OCI-LY7 (cell line): Measurements from ENCODE around the gene SEMA3F. TPM values are rescaled to one million over a fixed set of nuclear protein-coding genes. Genes with fewer than 3 reads are reported as not detected.

ENCODE experiments used
- BruUV-seq: library from RNA; stranded (reverse); fragments of 400-500 nt; replicated peaks from 2 replicates; lab custom pipeline; 2021; lab: Mats Ljungman, UMichigan
- CTCF ChIA-PET: fragments of 300-600 bp; sonication (Branson Sonifier 250); formaldehyde crosslinking; loops from one replicate; lab custom pipeline; 2022; ENCODE audit warnings: antibody characterized with exemption; ENCODE audit not compliant: unreplicated experiment; lab: Charles Lee
- POLR2A ChIA-PET: fragments of 300-600 bp; sonication (Branson Sonifier 250); formaldehyde crosslinking; loops from one replicate; lab custom pipeline; 2022; ENCODE audit warnings: antibody characterized with exemption; lab: Charles Lee
- DNase-seq: peaks from one replicate; pipeline ENCODE4 v3.0.0-alpha.2; 2015; ENCODE audit warnings: low spot score
- H2AFZ ChIP-seq: fragments of 200-600 bp; sonication (generic), shearing (Covaris generic); 2 replicates; pipeline ENCODE4 v1.6.1; 2014; ENCODE audit warnings: mild to moderate bottlenecking, antibody characterized with exemption, low read length, moderate library complexity
- H3K27ac ChIP-seq: fragments of 200-600 bp; sonication (generic); 2 replicates; pipeline ENCODE4 v1.5.1; 2014; ENCODE audit warnings: mixed run types, low read depth, mild to moderate bottlenecking, moderate library complexity, low read length, inconsistent platforms; ENCODE audit not compliant: poor library complexity, severe bottlenecking
- H3K36me3 ChIP-seq: fragments of 200-600 bp; sonication (generic); 2 replicates; pipeline ENCODE4 v1.6.1; 2014; ENCODE audit warnings: mild to moderate bottlenecking, antibody characterized with exemption, low read length, moderate library complexity, mixed read lengths; ENCODE audit not compliant: insufficient read depth
- H3K4me1 ChIP-seq: fragments of 200-600 bp; sonication (generic); 2 replicates; pipeline ENCODE4 v1.5.1; 2014; ENCODE audit warnings: mild to moderate bottlenecking, low read length; ENCODE audit not compliant: insufficient read depth, poor library complexity, severe bottlenecking
- H3K4me2 ChIP-seq: fragments of 200-600 bp; sonication (generic); 2 replicates; pipeline ENCODE4 v1.6.1; 2014; ENCODE audit warnings: mild to moderate bottlenecking, low read length
- H3K4me3 ChIP-seq: fragments of 200-600 bp; sonication (generic); 2 replicates; pipeline ENCODE4 v1.5.1; 2014; ENCODE audit warnings: mild to moderate bottlenecking, low read depth, low read length; ENCODE audit not compliant: poor library complexity, severe bottlenecking
- H3K79me2 ChIP-seq: fragments of 200-600 bp; sonication (generic); 2 replicates; pipeline ENCODE4 v1.6.1; 2016; ENCODE audit warnings: low read depth, mild to moderate bottlenecking, low read length, moderate library complexity, mixed read lengths; ENCODE audit not compliant: insufficient read depth
- H3K9me2 ChIP-seq: fragments of 200-600 bp; sonication (generic); 2 replicates; pipeline ENCODE4 v1.6.1; 2016; ENCODE audit warnings: mild to moderate bottlenecking, low read length, mixed read lengths; ENCODE audit not compliant: insufficient read depth
- H3K9me3 ChIP-seq: fragments of 200-600 bp; sonication (generic); 2 replicates; pipeline ENCODE4 v1.6.1; 2014; ENCODE audit warnings: mild to moderate bottlenecking, mixed run types, low read length, mixed read lengths
- H4K20me1 ChIP-seq: fragments of 200-600 bp; sonication (generic); 2 replicates; pipeline ENCODE4 v1.6.1; 2014; ENCODE audit warnings: mild to moderate bottlenecking, antibody characterized with exemption, low read length, moderate library complexity, mixed read lengths; ENCODE audit not compliant: insufficient read depth
- CTCF ChIP-seq: fragments of 200-600 bp; sonication (generic); conservative IDR thresholded peaks from 2 replicates; pipeline ENCODE4 v1.5.1; 2014; ENCODE audit warnings: mild to moderate bottlenecking, antibody characterized with exemption, low read length, moderate library complexity, mixed read lengths
- EZH2phosphoT487 ChIP-seq: fragments of 200-600 bp; sonication (generic); IDR thresholded peaks from 2 replicates; pipeline ENCODE4 v1.6.1; 2018; ENCODE audit warnings: low read depth, borderline replicate concordance, mild to moderate bottlenecking, mixed run types, antibody characterized with exemption, low read length, moderate library complexity, mixed read lengths
- intact Hi-C: fragments of 100-400 bp; cut with micrococcal nuclease; formaldehyde crosslinking; loops from one replicate; pipeline ENCODE4 v1.10.0; 2022; ENCODE audit not compliant: unreplicated experiment
- total RNA-seq, 2 experiments: library from RNA; depleted of rRNA in 1 of 2; stranded (reverse); fragments of >200 nt in 1 of 2; shearing (Covaris generic) in 1 of 2; gene quantifications; 2 replicates each; pipeline ENCODE4 v1.2.3, GENCODE V29; 2014 to 2022

SEMA3F gene
- total RNA-seq, 2 experiments from 2014 or later: 0.84 TPM; not detected in 1

GRCh38 chr3:50184242-50184978 lies 29.3 kb downstream of the SEMA3F start:
- Histone ChIP-seq H2AFZ (no peak overlapping the region), H3K9me2 (no peaks in the 10 kb centered on the region), H3K4me2 (no peak overlapping the region), H3K9me3 (no peaks in the 10 kb centered on the region), H3K36me3 (no peaks in the 10 kb centered on the region), H3K79me2 (no peaks in the 10 kb centered on the region), H4K20me1 (no peaks in the 10 kb centered on the region; the same call in 1 of the 2 replicates), H3K4me3 (no peak overlapping the region), H3K4me1 (no peaks in the 10 kb centered on the region), H3K27ac (no peak overlapping the region)
- intact Hi-C loops: no loop called here
- ChIA-PET CTCF (no interaction called here), POLR2A (no interaction called here)
- BruUV-seq: no TSS peak
- TF ChIP-seq CTCF: no peak
- TF ChIP-seq EZH2phosphoT487: no peak
- DNase-seq: no peak

GRCh38 chr3:50185230-50185629 lies 30.1 kb downstream of the SEMA3F start:
- ChIA-PET POLR2A (no interaction called here), CTCF (interaction anchor here (0.7 kb wide), 1 partner anchor 35 kb away, joined by 11 read pairs; no protein-coding TSS in a partner anchor)
- BruUV-seq: no TSS peak
- no peaks in the 10 kb centered on the region for H3K4me1 ChIP-seq
- TF ChIP-seq EZH2phosphoT487 (no peak), CTCF (no peak)
- H3K27ac ChIP-seq: no peak overlapping the region
- intact Hi-C loops: loop anchor here (5.0 kb wide), 1 partner anchor 48 kb away; no protein-coding TSS in a partner anchor
- H3K9me3 ChIP-seq: no peaks in the 10 kb centered on the region
- H4K20me1 ChIP-seq: no peaks in the 10 kb centered on the region; the same call in 1 of the 2 replicates
- H3K9me2 ChIP-seq: no peaks in the 10 kb centered on the region
- H3K79me2 ChIP-seq: no peaks in the 10 kb centered on the region
- H3K4me3 ChIP-seq: no peak overlapping the region
- H3K4me2 ChIP-seq: no peak overlapping the region
- no peak overlapping the region for H2AFZ ChIP-seq
- no peak for DNase-seq
- no peaks in the 10 kb centered on the region for H3K36me3 ChIP-seq

GRCh38 chr3:50186096-50186495 lies 31.0 kb downstream of the SEMA3F start:
- intact Hi-C loops: loop anchor here (5.0 kb wide), 1 partner anchor 49 kb away; no protein-coding TSS in a partner anchor
- ChIA-PET POLR2A (no interaction called here), CTCF (no interaction called here)
- H3K36me3 ChIP-seq: no peaks in the 10 kb centered on the region
- TF ChIP-seq EZH2phosphoT487 (no peak), CTCF (no peak)
- H2AFZ ChIP-seq: no peak overlapping the region
- H3K27ac ChIP-seq: no peak overlapping the region
- H3K79me2 ChIP-seq: no peaks in the 10 kb centered on the region
- no peaks in the 10 kb centered on the region for H3K9me3 ChIP-seq
- no peak overlapping the region for H3K4me3 ChIP-seq
- no peaks in the 10 kb centered on the region; the same call in 1 of the 2 replicates for H4K20me1 ChIP-seq
- DNase-seq: no peak
- BruUV-seq: no TSS peak
- H3K9me2 ChIP-seq: no peaks in the 10 kb centered on the region
- no peak overlapping the region for H3K4me2 ChIP-seq
- peaks cover 5% of the 10 kb centered on the region for H3K4me1 ChIP-seq
